Esophagus muscularis mucosa (tissue), 4 donors: ENCODE data around the gene ARL11. TPM values are rescaled to one million over a fixed set of nuclear protein-coding genes. Genes with fewer than 3 reads are reported as not detected.
A peak's percentile ranks its signal among the peaks of the same experiment; 100 is the strongest.

Experiments used
- DNase-seq: peaks from one replicate; pipeline ENCODE4 v3.0.0-alpha.2; 2017; ENCODE audit errors: extremely low spot score
- H3K27ac ChIP-seq, 4 donors: fragments of 200-600 bp; sonication (generic); replicated peaks in 1 of 4; 1 replicate in 3 of 4; 2 replicates in 1 of 4; pipeline ENCODE4 v1.5.1; 2016 to 2019; ENCODE audit warnings: mild to moderate bottlenecking in 1 of 4
- H3K27me3 ChIP-seq, 4 donors: fragments of 200-600 bp; sonication (generic); one replicate each; pipeline versions ENCODE4 v1.5.1 to v1.6.0; 2016 to 2019
- H3K36me3 ChIP-seq, 4 donors: fragments of 200-600 bp; sonication (generic); one replicate each; pipeline ENCODE4 v1.5.1; 2016 to 2019
- H3K4me1 ChIP-seq, 4 donors: fragments of 200-600 bp; sonication (generic); one replicate each; pipeline ENCODE4 v1.5.1; 2016 to 2019
- H3K4me3 ChIP-seq, 4 donors: fragments of 200-600 bp; sonication (generic); 1 replicate in 2 of 4; 2 replicates in 2 of 4; pipeline ENCODE4 v1.5.1; 2016 to 2019; ENCODE audit warnings: mild to moderate bottlenecking in 4 of 4, moderate library complexity in 1 of 4
- H3K9me3 ChIP-seq, 4 donors: fragments of 200-600 bp; sonication (generic); 1 replicate in 3 of 4; 2 replicates in 1 of 4; pipeline ENCODE4 v1.5.1; 2016 to 2019
- CTCF ChIP-seq, 3 experiments: fragments of 200-600 bp in 2 of 3; fragments of 450-650 bp in 1 of 3; sonication (generic) in 2 of 3; IDR thresholded peaks; one replicate each; pipeline ENCODE4 v1.5.1; 2017 to 2019; ENCODE audit warnings: antibody characterized with exemption in 3 of 3, mild to moderate bottlenecking in 2 of 3, moderate library complexity in 1 of 3
- EP300 ChIP-seq: sonication (generic); formaldehyde crosslinking; IDR thresholded peaks from one replicate; pipeline ENCODE4 v1.6.1; 2017; ENCODE audit warnings: antibody characterized with exemption
- POLR2A ChIP-seq: fragments of 450-650 bp; IDR thresholded peaks from one replicate; pipeline ENCODE4 v1.6.1; 2017; ENCODE audit warnings: antibody characterized with exemption, moderate library complexity, mild to moderate bottlenecking, low read depth
- POLR2AphosphoS5 ChIP-seq, 2 donors: sonication (generic); formaldehyde crosslinking; IDR thresholded peaks; one replicate each; pipeline ENCODE4 v1.6.1; 2017; ENCODE audit warnings: antibody characterized with exemption in 2 of 2
- WGBS: methylation state at CpG from one replicate; pipeline ENCODE4 v1.1.5; 2018; 5-methylcytosine and 5-hydroxymethylcytosine counted together
- intact Hi-C: fragments of 100-400 bp; cut with DNase I; formaldehyde crosslinking; loops from one replicate; pipeline ENCODE4 v1.15.1; 2023
- total RNA-seq, 4 donors: library from RNA; depleted of rRNA; stranded (reverse); fragments of >200 nt; gene quantifications; one replicate each; pipeline versions ENCODE4 v1.1.0 to v1.2.1, GENCODE V29; 2016

Gene ARL11
- total RNA-seq, 4 donors from 2014 or later = 0.13 to 0.83 (median 0.35) TPM

GRCh38 chr13:49622174-49622946 lies 5.9 kb upstream of the ARL11 start:
- TF ChIP-seq EP300 = no peak
- no peak for TF ChIP-seq POLR2A
- no peak for TF ChIP-seq CTCF (IDR thresholded peaks at IDR 0.05)
- TF ChIP-seq POLR2AphosphoS5 (IDR thresholded peaks at IDR 0.05) = no peak
- Histone ChIP-seq H3K27me3 (no peaks in the 10 kb centered on the region), H3K36me3 (no peaks in the 10 kb centered on the region), H3K4me3 (no peak overlapping the region), H3K9me3 (no peaks in the 10 kb centered on the region), H3K4me1 (peaks cover 0 to 6% (median 0%) of the 10 kb centered on the region in 4 donors), H3K27ac (no peak overlapping the region)
- intact Hi-C loops = no loop called here
- no peak for DNase-seq
- 63% methylated on average over 11 of the region's 11 CpGs for WGBS

GRCh38 chr13:49624229-49624628 lies 4.1 kb upstream of the ARL11 start:
- no peaks in the 10 kb centered on the region for H3K9me3 ChIP-seq
- intact Hi-C loops = no loop called here
- no peaks in the 10 kb centered on the region for H3K36me3 ChIP-seq
- H3K27ac ChIP-seq = no peak overlapping the region
- DNase-seq = no peak
- H3K4me3 ChIP-seq = no peak overlapping the region
- H3K4me1 ChIP-seq = peaks cover 0 to 12% (median 0%) of the 10 kb centered on the region in 4 donors
- 92% methylated on average over 6 of the region's 6 CpGs for WGBS
- TF ChIP-seq POLR2AphosphoS5 (IDR thresholded peaks at IDR 0.05) = no peak
- no peak for TF ChIP-seq POLR2A
- TF ChIP-seq EP300 = no peak
- no peak for TF ChIP-seq CTCF (IDR thresholded peaks at IDR 0.05)
- no peaks in the 10 kb centered on the region for H3K27me3 ChIP-seq

GRCh38 chr13:49625392-49626079 lies 2.8 kb upstream of the ARL11 start:
- H3K4me3 ChIP-seq = no peak overlapping the region
- peaks cover 0 to 15% (median 0%) of the 10 kb centered on the region in 4 donors for H3K4me1 ChIP-seq
- 65% methylated on average over 9 of the region's 12 CpGs for WGBS
- TF ChIP-seq CTCF (IDR thresholded peaks at IDR 0.05) (no peak), POLR2A (no peak), EP300 (no peak), POLR2AphosphoS5 (IDR thresholded peaks at IDR 0.05) (no peak)
- no peaks in the 10 kb centered on the region for H3K36me3 ChIP-seq
- no peak for DNase-seq
- no peaks in the 10 kb centered on the region for H3K27me3 ChIP-seq
- H3K9me3 ChIP-seq = no peaks in the 10 kb centered on the region
- H3K27ac ChIP-seq = no peak overlapping the region
- intact Hi-C loops = no loop called here

- Histone ChIP-seq H3K27ac (no peak overlapping the region), H3K9me3 (no peaks in the 10 kb centered on the region), H3K4me1 (peaks cover 0 to 15% (median 0%) of the 10 kb centered on the region in 4 donors), H3K36me3 (no peaks in the 10 kb centered on the region), H3K27me3 (no peaks in the 10 kb centered on the region), H3K4me3 (peak overlapping the region in 1 of 4 donors; percentile 46)
- no peak for DNase-seq
- TF ChIP-seq POLR2A (no peak), CTCF (IDR thresholded peaks at IDR 0.05) (no peak), POLR2AphosphoS5 (IDR thresholded peaks at IDR 0.05) (no peak), EP300 (no peak)
- 73% methylated on average over 8 of the region's 8 CpGs for WGBS
- intact Hi-C loops = no loop called here
Observed at GRCh38 chr13:49629196-49629938, 1.1 kb downstream of the ARL11 start.
